HepG2 (cell line): ENCODE measurements around the gene DMGDH. TPM values are rescaled to one million over a fixed set of nuclear protein-coding genes. Genes with fewer than 3 reads are reported as not detected.

Experiments used
- ATAC-seq: fragments of 200-7000 bp; cut with Tn5 transposase; 3 replicates; pipeline ENCODE4 v1.9.1; 2020; ENCODE audit warnings: mild to moderate bottlenecking, moderate library complexity
- BruUV-seq: library from RNA; stranded (reverse); fragments of 400-500 nt; replicated peaks from 2 replicates; lab custom pipeline; 2021; lab: Mats Ljungman, UMichigan
- CTCF ChIA-PET: fragments of 300-600 bp; formaldehyde crosslinking; extraction: SDS; loops from one replicate; lab custom pipeline; 2021; ENCODE audit warnings: low total read pairs, inconsistent platforms, low intra/inter-chr PET ratio; lab: Yijun Ruan, JAX
- POLR2A ChIA-PET: fragments of 350-600 bp; sonication (Branson Sonifier 250); formaldehyde crosslinking; loops from one replicate; lab custom pipeline; 2020; ENCODE audit warnings: antibody characterized with exemption, inconsistent platforms; lab: Yijun Ruan, JAX
- DNase-seq: peaks from one replicate; pipeline ENCODE4 v3.0.0-alpha.2; 2015; ENCODE audit warnings: low spot score
- FAIRE-seq: peaks from 3 replicates; lab custom pipeline; 2011; peaks lifted over from hg19 to GRCh38; lab: Jason Lieb, UNC
- H2AFZ ChIP-seq: one replicate; pipeline ENCODE4 v1.6.1; 2011; ENCODE audit warnings: low read length, inconsistent platforms
- H3K27ac ChIP-seq: fragments of 300-600 bp; 3 replicates; pipeline ENCODE4 v1.8.0; 2011; ENCODE audit warnings: mixed run types, mild to moderate bottlenecking, mixed read lengths, low read length, inconsistent platforms; ENCODE audit not compliant: insufficient read depth; ENCODE audit errors: extremely low read length
- H3K27me3 ChIP-seq, 2 experiments: fragments of 200-600 bp in 1 of 2; 2 replicates in 1 of 2; 3 replicates in 1 of 2; pipeline versions ENCODE4 v1.6.0 to v1.8.0; 2011; ENCODE audit warnings: low read length in 2 of 2, mild to moderate bottlenecking in 2 of 2, moderate library complexity in 2 of 2, inconsistent platforms in 1 of 2; ENCODE audit not compliant: insufficient read depth in 2 of 2, control insufficient read depth in 1 of 2
- H3K36me3 ChIP-seq, 2 experiments: fragments of 200-600 bp in 1 of 2; replicated peaks in 1 of 2; 2 replicates in 1 of 2; 3 replicates in 1 of 2; pipeline versions ENCODE4 v1.5.1 to v1.8.0; 2011; ENCODE audit warnings: low read length in 2 of 2, inconsistent platforms in 1 of 2; ENCODE audit not compliant: insufficient read depth in 2 of 2, control insufficient read depth in 1 of 2
- H3K4me1 ChIP-seq: 2 replicates; pipeline ENCODE4 v1.5.1; 2012; ENCODE audit warnings: low read length, inconsistent platforms; ENCODE audit not compliant: insufficient read depth
- H3K4me2 ChIP-seq: 2 replicates; pipeline ENCODE4 v1.6.0; 2011; ENCODE audit warnings: low read depth, low read length, inconsistent platforms
- H3K4me3 ChIP-seq, 3 experiments: fragments of 200-600 bp in 1 of 3; sonication (generic), shearing (Covaris generic) in 1 of 3; replicated peaks in 1 of 3; 2 replicates each; pipeline ENCODE4 v1.5.1; 2011 to 2016; ENCODE audit warnings: low read length in 3 of 3, inconsistent platforms in 2 of 3, low read depth in 2 of 3, mild to moderate bottlenecking in 2 of 3, control low read depth in 1 of 3, mixed read lengths in 1 of 3; ENCODE audit not compliant: insufficient read depth in 1 of 3
- H3K79me2 ChIP-seq: one replicate; pipeline ENCODE4 v1.6.1; 2011; ENCODE audit warnings: low read length, inconsistent platforms; ENCODE audit not compliant: insufficient read depth
- H3K9ac ChIP-seq: 2 replicates; pipeline ENCODE4 v1.6.0; 2011; ENCODE audit warnings: mild to moderate bottlenecking, low read depth, low read length, inconsistent platforms; ENCODE audit not compliant: insufficient read depth
- H3K9me3 ChIP-seq: 2 replicates; pipeline ENCODE4 v1.5.1; 2012; ENCODE audit warnings: mild to moderate bottlenecking, low read length
- H4K20me1 ChIP-seq: 2 replicates; pipeline ENCODE4 v1.6.0; 2011; ENCODE audit warnings: inconsistent platforms, mild to moderate bottlenecking, low read length, moderate library complexity; ENCODE audit not compliant: insufficient read depth
- GPN1 ChIP-seq: sonication (generic); formaldehyde crosslinking; IDR thresholded peaks from 2 replicates; pipeline ENCODE4 v1.5.1; 2020; ENCODE audit warnings: missing genetic modification reagents, borderline replicate concordance
- HNRNPK ChIP-seq: fragments of 200-400 bp; formaldehyde crosslinking; IDR thresholded peaks from 2 replicates; pipeline ENCODE4 v1.6.1; 2018; ENCODE audit warnings: low read length, low read depth, moderate library complexity, mild to moderate bottlenecking; ENCODE audit not compliant: poor library complexity, severe bottlenecking
- IKZF4 ChIP-seq: sonication (generic); formaldehyde crosslinking; IDR thresholded peaks from 2 replicates; pipeline ENCODE4 v1.5.1; 2020; ENCODE audit warnings: borderline replicate concordance, mild to moderate bottlenecking, low read depth, missing genetic modification reagents; ENCODE audit errors: not compliant biosample characterization
- MATR3 ChIP-seq: sonication (generic); formaldehyde crosslinking; IDR thresholded peaks from 2 replicates; pipeline ENCODE4 v1.4.0; 2020; ENCODE audit warnings: missing genetic modification reagents
- NR3C1 ChIP-seq: sonication (generic); formaldehyde crosslinking; IDR thresholded peaks from 2 replicates; pipeline ENCODE4 v1.4.0; 2020; ENCODE audit warnings: missing genetic modification reagents
- POLR2AphosphoS5 ChIP-seq: IDR thresholded peaks from 2 replicates; pipeline ENCODE4 v1.6.1; 2012; ENCODE audit warnings: low read depth, low read length
- STAG1 ChIP-seq: sonication (generic); formaldehyde crosslinking; IDR thresholded peaks from 2 replicates; pipeline ENCODE4 v1.4.0; 2020; ENCODE audit warnings: missing genetic modification reagents
- ZNF235 ChIP-seq: sonication (generic); formaldehyde crosslinking; IDR thresholded peaks from 2 replicates; pipeline ENCODE4 v1.8.1; 2023; ENCODE audit warnings: mild to moderate bottlenecking, missing genetic modification reagents, borderline replicate concordance
- ZNF326 ChIP-seq: sonication (generic); formaldehyde crosslinking; IDR thresholded peaks from 2 replicates; pipeline ENCODE4 v1.4.0; 2020; ENCODE audit warnings: missing genetic modification reagents, borderline replicate concordance
- ZNF496 ChIP-seq: sonication (generic); formaldehyde crosslinking; IDR thresholded peaks from 2 replicates; pipeline ENCODE4 v1.8.1; 2023; ENCODE audit warnings: mild to moderate bottlenecking, moderate library complexity, missing genetic modification reagents; ENCODE audit not compliant: insufficient replicate concordance
- WGBS: methylation state at CpG from one replicate; pipeline ENCODE4 v1.1.6; 2017; ENCODE audit warnings: low lambda C conversion rate; 5-methylcytosine and 5-hydroxymethylcytosine counted together
- in situ Hi-C: cut with HindIII; loops from 2 replicates; pipeline ENCODE4 v1.10.0; 2017; ENCODE audit warnings: low pct_unique_long_range_greater_than_20kb; ENCODE audit not compliant: extremely low pct_ligation_motif_present
- intact Hi-C: fragments of 100-400 bp; cut with micrococcal nuclease; formaldehyde crosslinking; loops from one replicate; pipeline ENCODE4 v1.10.0; 2022; ENCODE audit not compliant: unreplicated experiment
- polyA plus RNA-seq, 8 experiments: library from polyadenylated mRNA; depleted of rRNA in 3 of 8; stranded (reverse) in 7 of 8; unstranded in 1 of 8; fragments of >200 nt; fragmentation: Illumina TruSeq in 4 of 8; extraction: Trizol in 4 of 8; gene quantifications; 2 replicates each; pipeline versions ENCODE4 v1.2.1 to v1.2.3, GENCODE V29; 2011 to 2016; ENCODE audit warnings: low read depth in 4 of 8, missing spikeins in 1 of 8, mixed read lengths in 1 of 8; ENCODE audit not compliant: insufficient read depth in 1 of 8
- total RNA-seq, 5 experiments: library from RNA; depleted of rRNA; stranded (reverse); fragments of >200 nt; fragmentation: Illumina TruSeq; extraction: Trizol; gene quantifications; 2 replicates each; pipeline ENCODE4 v1.2.3, GENCODE V29; 2016; ENCODE audit warnings: low read depth in 1 of 5
- TF ChIP-seq, protein P1 (sequence below): sonication (generic); formaldehyde crosslinking; IDR thresholded peaks from 2 replicates; pipeline ENCODE4 v1.9.0; 2021; ENCODE audit warnings: missing genetic modification reagents, borderline replicate concordance
- TF ChIP-seq, protein P2 (sequence below): sonication (generic); formaldehyde crosslinking; IDR thresholded peaks from 2 replicates; pipeline ENCODE4 v1.5.0; 2020; ENCODE audit warnings: missing genetic modification reagents, mild to moderate bottlenecking, borderline replicate concordance
- TF ChIP-seq, protein P3 (sequence below): sonication (generic); formaldehyde crosslinking; IDR thresholded peaks from 2 replicates; pipeline ENCODE4 v1.4.0; 2020; ENCODE audit warnings: missing genetic modification reagents, mild to moderate bottlenecking, borderline replicate concordance
- TF ChIP-seq, protein P4 (sequence below): sonication (generic); formaldehyde crosslinking; IDR thresholded peaks from 2 replicates; pipeline ENCODE4 v1.5.0; 2020; ENCODE audit warnings: mild to moderate bottlenecking, missing genetic modification reagents, borderline replicate concordance

DMGDH gene
- total and polyA plus RNA-seq, 2 of the 13 experiments (the other 11 are each of a cell fraction or from before 2014, with no cell fraction given), result 3.6 to 7.9 TPM

DNA sequence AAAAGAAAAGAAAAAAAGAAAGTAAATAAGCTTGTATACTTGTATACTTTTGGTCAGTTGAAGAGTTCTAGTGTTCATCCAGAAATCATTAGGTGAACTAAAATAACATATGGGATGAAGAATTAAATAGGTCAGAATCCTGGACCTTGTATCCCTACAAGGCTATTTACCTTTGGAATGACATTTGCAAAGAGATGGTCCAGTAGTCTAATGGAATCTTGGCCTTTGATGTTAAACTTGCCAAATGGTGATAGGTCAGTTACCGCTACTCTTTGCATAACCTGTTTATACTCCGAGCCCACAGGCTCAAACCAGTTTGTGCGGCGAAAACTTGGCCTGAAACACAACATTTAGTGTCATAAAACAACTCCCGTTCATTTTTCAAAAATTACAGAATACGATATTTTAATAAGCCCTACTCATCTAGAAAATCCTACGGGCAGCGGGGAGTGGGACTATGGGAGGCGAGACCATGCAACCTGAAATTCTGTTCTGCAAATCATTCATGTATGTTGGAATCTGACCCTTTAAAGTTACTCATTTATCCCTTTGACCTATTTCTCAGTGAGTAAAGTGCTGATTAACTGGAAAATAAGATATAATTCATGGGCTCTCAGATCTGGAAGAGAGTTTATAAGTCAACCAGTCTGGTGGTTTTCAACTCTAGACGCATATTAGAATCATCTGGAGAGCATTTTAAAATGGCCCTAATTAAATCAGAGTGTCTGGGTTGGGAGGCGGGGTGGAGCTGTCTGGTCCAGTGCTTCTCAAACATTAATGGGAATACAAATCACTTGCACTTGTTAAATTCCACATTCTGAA, 38.6 kb downstream of the DMGDH start:
- Histone ChIP-seq H2AFZ (no peak overlapping the region), H3K9ac (peak overlapping the region; percentile 68), H3K36me3 (no peaks in the 10 kb centered on the region), H3K27me3 (no peaks in the 10 kb centered on the region), H3K4me1 (peaks cover 29% of the 10 kb centered on the region), H3K27ac (peak overlapping the region; percentile 95), H3K9me3 (no peaks in the 10 kb centered on the region), H4K20me1 (no peaks in the 10 kb centered on the region), H3K79me2 (no peaks in the 10 kb centered on the region), H3K4me3 (peak overlapping the region; percentile 36 to 57 (median 43); a peak in 5 of 6 replicates), H3K4me2 (peak overlapping the region; percentile 76)
- CTCF ChIA-PET, result no interaction called here
- ATAC-seq, result peak; percentile 97
- 4% methylated on average over 10 of the region's 11 CpGs for WGBS
- FAIRE-seq, result peak; percentile 89
- POLR2A ChIA-PET, result interaction anchor here (1.1 kb wide), 1 partner anchor 46 kb away, joined by 3 read pairs; no protein-coding TSS in a partner anchor
- in situ Hi-C loops (no loop called here), intact Hi-C loops (loop anchor here (2.0 kb wide), 1 partner anchor 38 kb away; the partner anchor contains the start of genes BHMT2 and DMGDH)
- BruUV-seq, result TSS peak; percentile 60
- peak; percentile 92 for DNase-seq
- TF ChIP-seq, protein P1, sequence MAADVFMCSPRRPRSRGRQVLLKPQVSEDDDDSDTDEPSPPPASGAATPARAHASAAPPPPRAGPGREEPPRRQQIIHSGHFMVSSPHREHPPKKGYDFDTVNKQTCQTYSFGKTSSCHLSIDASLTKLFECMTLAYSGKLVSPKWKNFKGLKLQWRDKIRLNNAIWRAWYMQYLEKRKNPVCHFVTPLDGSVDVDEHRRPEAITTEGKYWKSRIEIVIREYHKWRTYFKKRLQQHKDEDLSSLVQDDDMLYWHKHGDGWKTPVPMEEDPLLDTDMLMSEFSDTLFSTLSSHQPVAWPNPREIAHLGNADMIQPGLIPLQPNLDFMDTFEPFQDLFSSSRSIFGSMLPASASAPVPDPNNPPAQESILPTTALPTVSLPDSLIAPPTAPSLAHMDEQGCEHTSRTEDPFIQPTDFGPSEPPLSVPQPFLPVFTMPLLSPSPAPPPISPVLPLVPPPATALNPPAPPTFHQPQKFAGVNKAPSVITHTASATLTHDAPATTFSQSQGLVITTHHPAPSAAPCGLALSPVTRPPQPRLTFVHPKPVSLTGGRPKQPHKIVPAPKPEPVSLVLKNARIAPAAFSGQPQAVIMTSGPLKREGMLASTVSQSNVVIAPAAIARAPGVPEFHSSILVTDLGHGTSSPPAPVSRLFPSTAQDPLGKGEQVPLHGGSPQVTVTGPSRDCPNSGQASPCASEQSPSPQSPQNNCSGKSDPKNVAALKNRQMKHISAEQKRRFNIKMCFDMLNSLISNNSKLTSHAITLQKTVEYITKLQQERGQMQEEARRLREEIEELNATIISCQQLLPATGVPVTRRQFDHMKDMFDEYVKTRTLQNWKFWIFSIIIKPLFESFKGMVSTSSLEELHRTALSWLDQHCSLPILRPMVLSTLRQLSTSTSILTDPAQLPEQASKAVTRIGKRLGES, result no peak
- TF ChIP-seq POLR2AphosphoS5 (peak; percentile 59; the same call in 1 of the 2 replicates), MATR3 (no peak), IKZF4 (CRISPR knock-in tag) (no peak), STAG1 (no peak), ZNF496 (CRISPR knock-in tag) (no peak), HNRNPK (no peak), GPN1 (no peak), NR3C1 (CRISPR knock-in tag) (no peak), ZNF235 (CRISPR knock-in tag) (no peak), ZNF326 (CRISPR knock-in tag) (no peak)
- TF ChIP-seq, protein P2, sequence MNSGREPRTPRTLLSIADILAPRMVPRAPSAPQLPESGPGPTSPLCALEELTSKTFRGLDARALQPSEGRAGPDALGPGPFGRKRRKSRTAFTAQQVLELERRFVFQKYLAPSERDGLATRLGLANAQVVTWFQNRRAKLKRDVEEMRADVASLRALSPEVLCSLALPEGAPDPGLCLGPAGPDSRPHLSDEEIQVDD (CRISPR knock-in tag), result no peak
- TF ChIP-seq, protein P3, sequence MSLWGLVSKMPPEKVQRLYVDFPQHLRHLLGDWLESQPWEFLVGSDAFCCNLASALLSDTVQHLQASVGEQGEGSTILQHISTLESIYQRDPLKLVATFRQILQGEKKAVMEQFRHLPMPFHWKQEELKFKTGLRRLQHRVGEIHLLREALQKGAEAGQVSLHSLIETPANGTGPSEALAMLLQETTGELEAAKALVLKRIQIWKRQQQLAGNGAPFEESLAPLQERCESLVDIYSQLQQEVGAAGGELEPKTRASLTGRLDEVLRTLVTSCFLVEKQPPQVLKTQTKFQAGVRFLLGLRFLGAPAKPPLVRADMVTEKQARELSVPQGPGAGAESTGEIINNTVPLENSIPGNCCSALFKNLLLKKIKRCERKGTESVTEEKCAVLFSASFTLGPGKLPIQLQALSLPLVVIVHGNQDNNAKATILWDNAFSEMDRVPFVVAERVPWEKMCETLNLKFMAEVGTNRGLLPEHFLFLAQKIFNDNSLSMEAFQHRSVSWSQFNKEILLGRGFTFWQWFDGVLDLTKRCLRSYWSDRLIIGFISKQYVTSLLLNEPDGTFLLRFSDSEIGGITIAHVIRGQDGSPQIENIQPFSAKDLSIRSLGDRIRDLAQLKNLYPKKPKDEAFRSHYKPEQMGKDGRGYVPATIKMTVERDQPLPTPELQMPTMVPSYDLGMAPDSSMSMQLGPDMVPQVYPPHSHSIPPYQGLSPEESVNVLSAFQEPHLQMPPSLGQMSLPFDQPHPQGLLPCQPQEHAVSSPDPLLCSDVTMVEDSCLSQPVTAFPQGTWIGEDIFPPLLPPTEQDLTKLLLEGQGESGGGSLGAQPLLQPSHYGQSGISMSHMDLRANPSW (CRISPR knock-in tag), result no peak
- TF ChIP-seq, protein P4, sequence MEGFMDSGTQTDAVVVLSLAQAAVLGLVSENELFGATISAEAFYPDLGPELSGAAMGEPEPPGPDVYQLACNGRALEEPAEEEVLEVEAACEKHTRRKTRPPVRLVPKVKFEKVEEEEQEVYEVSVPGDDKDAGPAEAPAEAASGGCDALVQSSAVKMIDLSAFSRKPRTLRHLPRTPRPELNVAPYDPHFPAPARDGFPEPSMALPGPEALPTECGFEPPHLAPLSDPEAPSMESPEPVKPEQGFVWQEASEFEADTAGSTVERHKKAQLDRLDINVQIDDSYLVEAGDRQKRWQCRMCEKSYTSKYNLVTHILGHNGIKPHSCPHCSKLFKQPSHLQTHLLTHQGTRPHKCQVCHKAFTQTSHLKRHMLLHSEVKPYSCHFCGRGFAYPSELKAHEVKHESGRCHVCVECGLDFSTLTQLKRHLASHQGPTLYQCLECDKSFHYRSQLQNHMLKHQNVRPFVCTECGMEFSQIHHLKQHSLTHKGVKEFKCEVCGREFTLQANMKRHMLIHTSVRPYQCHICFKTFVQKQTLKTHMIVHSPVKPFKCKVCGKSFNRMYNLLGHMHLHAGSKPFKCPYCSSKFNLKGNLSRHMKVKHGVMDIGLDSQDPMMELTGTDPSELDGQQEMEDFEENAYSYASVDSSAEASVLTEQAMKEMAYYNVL (CRISPR knock-in tag), result no peak
